GM12892 (cell line): ENCODE results near the gene ESD.
A peak's percentile ranks its signal among the peaks of the same experiment; 100 is the strongest.
"Not testable (repeated sequence)": the region's sequence is repeated elsewhere in the genome, so short reads cannot be mapped to it uniquely, and the experiment has no call there.

ENCODE experiments used
- DNase-seq: peaks from one replicate; pipeline ENCODE4 v3.0.0; 2011; ENCODE audit not compliant: insufficient read length
- FAIRE-seq: peaks from 2 replicates; lab custom pipeline; 2011; peaks lifted over from hg19 to GRCh38; lab: Jason Lieb, UNC
- POLR2A ChIP-seq: IDR thresholded peaks from 2 replicates; pipeline ENCODE4 v1.6.1; 2011; ENCODE audit warnings: low read depth, low read length, control low read depth
- POLR2AphosphoS5 ChIP-seq: IDR thresholded peaks from 2 replicates; pipeline ENCODE4 v1.6.1; 2011; ENCODE audit warnings: low read depth, low read length, control low read depth
- TAF1 ChIP-seq: IDR thresholded peaks from 2 replicates; pipeline ENCODE4 v1.6.1; 2011; ENCODE audit warnings: low read depth, mild to moderate bottlenecking, control low read depth, low read length, borderline replicate concordance

The ESD gene

DNA sequence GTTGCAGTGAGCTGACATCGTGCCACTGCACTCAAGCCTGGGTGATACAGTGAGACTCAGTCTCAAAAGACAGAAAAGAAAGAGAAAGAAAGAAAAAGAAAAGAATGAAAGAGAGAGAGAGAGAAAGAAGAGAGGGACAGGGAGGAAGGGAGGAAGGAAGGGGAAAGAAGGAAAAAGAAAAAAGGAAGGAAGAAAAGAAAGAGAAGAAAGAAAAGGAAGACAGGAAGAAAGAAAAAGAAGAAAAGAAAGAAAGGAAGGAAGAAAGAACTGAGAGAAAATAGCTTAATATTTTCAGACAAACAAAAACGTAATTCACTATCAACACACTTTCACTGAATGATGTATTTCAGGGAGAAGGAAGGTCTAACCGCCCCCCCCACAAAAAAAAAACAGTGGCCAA, 39.3 kb downstream of the ESD start:
- DNase-seq, result no peak
- TF ChIP-seq POLR2A (no peak), POLR2AphosphoS5 (no peak), TAF1 (no peak)
- no peak for FAIRE-seq

GRCh38 chr13:46756977-46757376, 40.0 kb downstream of the ESD start:
- DNase-seq (no peak), FAIRE-seq (no peak)
- no peak for TF ChIP-seq POLR2AphosphoS5
- TF ChIP-seq POLR2A, result no peak
- TF ChIP-seq TAF1, result no peak

DNA sequence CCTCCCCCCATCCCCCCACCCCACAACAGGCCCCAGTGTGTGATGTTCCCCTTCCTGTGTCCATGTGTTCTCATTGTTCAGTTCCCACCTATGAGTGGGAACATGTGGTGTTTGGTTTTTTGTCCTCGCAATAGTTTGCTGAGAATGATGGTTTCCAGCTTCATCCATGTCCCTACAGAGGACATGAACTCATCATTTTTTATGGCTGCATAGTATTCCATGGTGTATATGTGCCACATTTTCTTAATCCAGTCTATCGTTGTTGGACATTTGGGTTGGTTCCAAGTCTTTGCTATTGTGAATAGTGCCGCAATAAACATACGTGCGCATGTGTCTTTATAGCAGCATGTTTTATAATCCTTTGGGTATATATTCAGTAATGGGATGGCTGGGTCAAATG, 41.5 kb downstream of the ESD start:
- FAIRE-seq, DNase-seq: not testable (repeated sequence)

GRCh38 chr13:46754812-46755211, 42.1 kb downstream of the ESD start:
- TF ChIP-seq POLR2A (no peak), POLR2AphosphoS5 (no peak), TAF1 (no peak)
- FAIRE-seq (no peak), DNase-seq (no peak)

DNA sequence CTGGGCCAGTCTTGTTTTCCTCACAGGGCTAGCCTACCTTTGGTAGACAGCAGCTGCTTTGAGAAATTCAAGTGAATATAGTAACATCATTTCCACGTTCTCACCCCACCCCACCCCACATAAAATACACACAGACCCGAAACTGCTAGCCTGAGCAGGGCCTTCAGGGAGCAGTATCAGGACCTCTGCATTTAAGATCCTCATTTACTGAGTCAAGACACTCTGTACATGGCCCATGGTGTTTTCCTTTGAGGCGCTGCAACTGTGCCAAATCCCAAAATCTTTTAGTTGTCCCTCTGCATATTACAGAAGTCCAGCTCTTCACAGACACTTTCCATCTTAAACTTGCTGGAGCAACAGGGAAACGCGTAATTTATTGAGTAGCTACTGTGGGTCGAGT, 43.0 kb downstream of the ESD start:
- peak; percentile 54 for FAIRE-seq
- no peak for TF ChIP-seq TAF1
- TF ChIP-seq POLR2A, result peak; percentile 59
- peak; percentile 61 for TF ChIP-seq POLR2AphosphoS5
- DNase-seq, result no peak

- DNase-seq (no peak), FAIRE-seq (no peak)
- no peak for TF ChIP-seq POLR2A
- no peak for TF ChIP-seq TAF1
- TF ChIP-seq POLR2AphosphoS5, result no peak
Observed at GRCh38 chr13:46753137-46753536, 43.8 kb downstream of the ESD start.

- TF ChIP-seq TAF1 (no peak), POLR2A (peak; percentile 48)
- peak; percentile 46 for FAIRE-seq
- no peak for DNase-seq
Observed at GRCh38 chr13:46751811-46752635, 44.9 kb downstream of the ESD start.

- DNase-seq, result no peak
- no peak for TF ChIP-seq POLR2A
- TF ChIP-seq TAF1, result no peak
- TF ChIP-seq POLR2AphosphoS5, result no peak
- no peak for FAIRE-seq
Observed at GRCh38 chr13:46749951-46750350, 47.0 kb downstream of the ESD start.

DNA sequence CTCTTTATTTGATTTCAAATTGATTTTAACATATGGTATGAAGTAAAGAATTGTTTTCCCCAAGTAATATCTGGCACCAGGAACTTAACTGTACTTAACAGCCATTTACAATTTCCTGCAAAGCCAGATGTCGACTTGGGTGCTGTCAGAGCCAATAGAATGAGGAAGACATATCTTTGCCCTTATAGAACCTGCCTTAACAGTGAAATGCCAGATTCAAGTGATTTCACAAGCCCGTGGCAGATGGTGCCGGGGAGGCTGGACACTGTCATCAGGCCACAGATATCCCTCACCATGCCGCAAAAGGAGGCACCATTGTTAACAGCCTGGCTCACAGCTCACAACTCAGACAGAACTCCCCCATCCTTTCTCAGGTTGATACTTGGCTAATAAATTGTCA, 48.7 kb downstream of the ESD start:
- DNase-seq (no peak), FAIRE-seq (peak; percentile 70)
- no peak for TF ChIP-seq TAF1
- TF ChIP-seq POLR2A, result no peak
- TF ChIP-seq POLR2AphosphoS5, result no peak

GRCh38 chr13:46747031-46747820, 49.7 kb downstream of the ESD start:
- TF ChIP-seq POLR2A (no peak), POLR2AphosphoS5 (peak; percentile 59; the same call in 1 of the 2 replicates)
- DNase-seq (no peak), FAIRE-seq (no peak)

DNA sequence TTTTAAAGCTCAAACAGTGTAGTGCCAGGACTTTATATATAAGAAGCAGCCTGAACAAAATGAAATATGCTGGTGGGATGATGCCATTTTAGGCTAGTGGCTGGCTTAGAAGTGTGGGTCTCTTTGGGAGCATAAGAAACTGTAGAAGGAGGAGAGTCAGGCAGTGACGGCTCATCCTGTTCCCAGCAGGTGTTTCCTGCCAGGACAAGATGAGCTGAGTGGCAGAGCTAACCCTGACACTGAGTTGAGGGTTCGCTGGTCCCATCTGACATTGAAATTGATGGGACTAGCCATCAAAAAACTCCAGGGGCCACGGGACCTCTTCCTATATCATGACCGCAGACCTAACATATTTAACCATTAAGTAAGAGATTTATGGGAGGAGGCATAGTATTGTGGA, 51.3 kb downstream of the ESD start:
- no peak for TF ChIP-seq POLR2AphosphoS5
- no peak for TF ChIP-seq TAF1
- no peak for TF ChIP-seq POLR2A
- FAIRE-seq (no peak), DNase-seq (no peak)

DNA sequence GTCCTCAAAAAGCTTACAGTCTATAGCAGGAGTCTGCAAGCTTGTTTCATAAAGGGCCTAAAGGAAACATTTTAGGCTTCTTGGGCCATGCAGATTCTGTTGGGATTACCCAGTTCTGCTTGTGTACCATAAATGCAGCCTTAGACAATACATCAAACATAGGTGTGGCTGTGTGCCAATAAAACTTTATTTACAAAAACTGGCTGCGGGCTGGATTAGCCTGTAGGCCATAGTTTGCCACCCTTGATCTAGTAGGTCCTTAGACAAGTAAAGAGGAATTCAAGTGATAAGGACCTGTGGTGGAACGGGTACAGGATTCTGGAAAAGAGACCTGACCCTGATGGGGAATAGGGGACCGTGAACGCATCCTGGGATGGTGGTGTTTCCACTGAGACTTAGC, 51.9 kb downstream of the ESD start:
- FAIRE-seq (peak; percentile 33), DNase-seq (no peak)
- TF ChIP-seq POLR2A (no peak), POLR2AphosphoS5 (no peak), TAF1 (no peak)
